OCI-LY7 (cell line): ENCODE measurements around the gene KCNG3. TPM values are rescaled to one million over a fixed set of nuclear protein-coding genes. Genes with fewer than 3 reads are reported as not detected.

Source experiments
- BruUV-seq: library from RNA; stranded (reverse); fragments of 400-500 nt; replicated peaks from 2 replicates; lab custom pipeline; 2021; lab: Mats Ljungman, UMichigan
- CTCF ChIA-PET: fragments of 300-600 bp; sonication (Branson Sonifier 250); formaldehyde crosslinking; loops from one replicate; lab custom pipeline; 2022; ENCODE audit warnings: antibody characterized with exemption; ENCODE audit not compliant: unreplicated experiment; lab: Charles Lee
- POLR2A ChIA-PET: fragments of 300-600 bp; sonication (Branson Sonifier 250); formaldehyde crosslinking; loops from one replicate; lab custom pipeline; 2022; ENCODE audit warnings: antibody characterized with exemption; lab: Charles Lee
- DNase-seq: peaks from one replicate; pipeline ENCODE4 v3.0.0-alpha.2; 2015; ENCODE audit warnings: low spot score
- H2AFZ ChIP-seq: fragments of 200-600 bp; sonication (generic), shearing (Covaris generic); 2 replicates; pipeline ENCODE4 v1.6.1; 2014; ENCODE audit warnings: mild to moderate bottlenecking, antibody characterized with exemption, low read length, moderate library complexity
- H3K27ac ChIP-seq: fragments of 200-600 bp; sonication (generic); 2 replicates; pipeline ENCODE4 v1.5.1; 2014; ENCODE audit warnings: mixed run types, low read depth, mild to moderate bottlenecking, moderate library complexity, low read length, inconsistent platforms; ENCODE audit not compliant: poor library complexity, severe bottlenecking
- H3K36me3 ChIP-seq: fragments of 200-600 bp; sonication (generic); 2 replicates; pipeline ENCODE4 v1.6.1; 2014; ENCODE audit warnings: mild to moderate bottlenecking, antibody characterized with exemption, low read length, moderate library complexity, mixed read lengths; ENCODE audit not compliant: insufficient read depth
- H3K4me1 ChIP-seq: fragments of 200-600 bp; sonication (generic); 2 replicates; pipeline ENCODE4 v1.5.1; 2014; ENCODE audit warnings: mild to moderate bottlenecking, low read length; ENCODE audit not compliant: insufficient read depth, poor library complexity, severe bottlenecking
- H3K4me2 ChIP-seq: fragments of 200-600 bp; sonication (generic); 2 replicates; pipeline ENCODE4 v1.6.1; 2014; ENCODE audit warnings: mild to moderate bottlenecking, low read length
- H3K4me3 ChIP-seq: fragments of 200-600 bp; sonication (generic); 2 replicates; pipeline ENCODE4 v1.5.1; 2014; ENCODE audit warnings: mild to moderate bottlenecking, low read depth, low read length; ENCODE audit not compliant: poor library complexity, severe bottlenecking
- H3K79me2 ChIP-seq: fragments of 200-600 bp; sonication (generic); 2 replicates; pipeline ENCODE4 v1.6.1; 2016; ENCODE audit warnings: low read depth, mild to moderate bottlenecking, low read length, moderate library complexity, mixed read lengths; ENCODE audit not compliant: insufficient read depth
- H3K9me2 ChIP-seq: fragments of 200-600 bp; sonication (generic); 2 replicates; pipeline ENCODE4 v1.6.1; 2016; ENCODE audit warnings: mild to moderate bottlenecking, low read length, mixed read lengths; ENCODE audit not compliant: insufficient read depth
- H3K9me3 ChIP-seq: fragments of 200-600 bp; sonication (generic); 2 replicates; pipeline ENCODE4 v1.6.1; 2014; ENCODE audit warnings: mild to moderate bottlenecking, mixed run types, low read length, mixed read lengths
- H4K20me1 ChIP-seq: fragments of 200-600 bp; sonication (generic); 2 replicates; pipeline ENCODE4 v1.6.1; 2014; ENCODE audit warnings: mild to moderate bottlenecking, antibody characterized with exemption, low read length, moderate library complexity, mixed read lengths; ENCODE audit not compliant: insufficient read depth
- EZH2phosphoT487 ChIP-seq: fragments of 200-600 bp; sonication (generic); IDR thresholded peaks from 2 replicates; pipeline ENCODE4 v1.6.1; 2018; ENCODE audit warnings: low read depth, borderline replicate concordance, mild to moderate bottlenecking, mixed run types, antibody characterized with exemption, low read length, moderate library complexity, mixed read lengths
- intact Hi-C: fragments of 100-400 bp; cut with micrococcal nuclease; formaldehyde crosslinking; loops from one replicate; pipeline ENCODE4 v1.10.0; 2022; ENCODE audit not compliant: unreplicated experiment
- total RNA-seq, 2 experiments: library from RNA; depleted of rRNA in 1 of 2; stranded (reverse); fragments of >200 nt in 1 of 2; shearing (Covaris generic) in 1 of 2; gene quantifications; 2 replicates each; pipeline ENCODE4 v1.2.3, GENCODE V29; 2014 to 2022
- TF ChIP-seq, protein P1 (sequence below): fragments of 200-600 bp; sonication (generic); conservative IDR thresholded peaks from 2 replicates; pipeline ENCODE4 v1.5.1; 2014; ENCODE audit warnings: mild to moderate bottlenecking, antibody characterized with exemption, low read length, moderate library complexity, mixed read lengths

The KCNG3 gene
- total RNA-seq, 2 experiments from 2014 or later = 0.08 to 0.19 TPM

GRCh38 chr2:42463570-42463969, 30.2 kb downstream of the KCNG3 start:
- Histone ChIP-seq H4K20me1 (no peaks in the 10 kb centered on the region), H3K36me3 (no peaks in the 10 kb centered on the region), H3K4me2 (no peak overlapping the region), H3K4me1 (no peaks in the 10 kb centered on the region), H2AFZ (no peak overlapping the region), H3K9me2 (no peaks in the 10 kb centered on the region), H3K27ac (no peak overlapping the region), H3K9me3 (no peaks in the 10 kb centered on the region), H3K4me3 (no peak overlapping the region), H3K79me2 (no peaks in the 10 kb centered on the region)
- intact Hi-C loops = no loop called here
- BruUV-seq = no TSS peak
- CTCF ChIA-PET = no interaction called here
- no peak for TF ChIP-seq EZH2phosphoT487
- TF ChIP-seq, protein P1, sequence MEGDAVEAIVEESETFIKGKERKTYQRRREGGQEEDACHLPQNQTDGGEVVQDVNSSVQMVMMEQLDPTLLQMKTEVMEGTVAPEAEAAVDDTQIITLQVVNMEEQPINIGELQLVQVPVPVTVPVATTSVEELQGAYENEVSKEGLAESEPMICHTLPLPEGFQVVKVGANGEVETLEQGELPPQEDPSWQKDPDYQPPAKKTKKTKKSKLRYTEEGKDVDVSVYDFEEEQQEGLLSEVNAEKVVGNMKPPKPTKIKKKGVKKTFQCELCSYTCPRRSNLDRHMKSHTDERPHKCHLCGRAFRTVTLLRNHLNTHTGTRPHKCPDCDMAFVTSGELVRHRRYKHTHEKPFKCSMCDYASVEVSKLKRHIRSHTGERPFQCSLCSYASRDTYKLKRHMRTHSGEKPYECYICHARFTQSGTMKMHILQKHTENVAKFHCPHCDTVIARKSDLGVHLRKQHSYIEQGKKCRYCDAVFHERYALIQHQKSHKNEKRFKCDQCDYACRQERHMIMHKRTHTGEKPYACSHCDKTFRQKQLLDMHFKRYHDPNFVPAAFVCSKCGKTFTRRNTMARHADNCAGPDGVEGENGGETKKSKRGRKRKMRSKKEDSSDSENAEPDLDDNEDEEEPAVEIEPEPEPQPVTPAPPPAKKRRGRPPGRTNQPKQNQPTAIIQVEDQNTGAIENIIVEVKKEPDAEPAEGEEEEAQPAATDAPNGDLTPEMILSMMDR = no peak
- DNase-seq = no peak
- POLR2A ChIA-PET = no interaction called here

- H2AFZ ChIP-seq = no peak overlapping the region
- no peaks in the 10 kb centered on the region for H3K9me2 ChIP-seq
- no peak for TF ChIP-seq EZH2phosphoT487
- TF ChIP-seq, protein P1 = no peak
- no peaks in the 10 kb centered on the region for H3K79me2 ChIP-seq
- no peaks in the 10 kb centered on the region for H4K20me1 ChIP-seq
- intact Hi-C loops = no loop called here
- no peak overlapping the region for H3K27ac ChIP-seq
- DNase-seq = no peak
- no peaks in the 10 kb centered on the region for H3K36me3 ChIP-seq
- POLR2A ChIA-PET = interaction anchor here (0.7 kb wide), 1 partner anchor 217 kb away, joined by 3 read pairs; no protein-coding TSS in a partner anchor
- H3K9me3 ChIP-seq = no peaks in the 10 kb centered on the region
- BruUV-seq = no TSS peak
- CTCF ChIA-PET = no interaction called here
- H3K4me2 ChIP-seq = no peak overlapping the region
- H3K4me3 ChIP-seq = no peak overlapping the region
- no peaks in the 10 kb centered on the region for H3K4me1 ChIP-seq
Measured at GRCh38 chr2:42459296-42459695, 34.5 kb downstream of the KCNG3 start.

GRCh38 chr2:42458396-42458795, 35.4 kb downstream of the KCNG3 start:
- no peaks in the 10 kb centered on the region for H3K9me3 ChIP-seq
- ChIA-PET CTCF (no interaction called here), POLR2A (interaction anchor here (0.6 kb wide), 1 partner anchor 48 kb away, joined by 3 read pairs; no protein-coding TSS in a partner anchor)
- no peak overlapping the region for H2AFZ ChIP-seq
- no peaks in the 10 kb centered on the region for H3K4me1 ChIP-seq
- no peak for DNase-seq
- no peaks in the 10 kb centered on the region for H4K20me1 ChIP-seq
- H3K79me2 ChIP-seq = no peaks in the 10 kb centered on the region
- no peak overlapping the region for H3K4me3 ChIP-seq
- no peaks in the 10 kb centered on the region for H3K36me3 ChIP-seq
- TF ChIP-seq, protein P1 = no peak
- TF ChIP-seq EZH2phosphoT487 = no peak
- BruUV-seq = no TSS peak
- H3K9me2 ChIP-seq = no peaks in the 10 kb centered on the region
- H3K4me2 ChIP-seq = no peak overlapping the region
- intact Hi-C loops = no loop called here
- no peak overlapping the region for H3K27ac ChIP-seq
